Parathyroid adenoma (tissue), 2 donors: ENCODE measurements around the gene CD300H.

ENCODE experiments used
- H2AFZ ChIP-seq: fragments of 300-600 bp; sonication (generic); one replicate; pipeline ENCODE4 v1.7.0; 2017; ENCODE audit warnings: antibody characterized with exemption, mild to moderate bottlenecking
- H3K27ac ChIP-seq: fragments of 300-600 bp; sonication (generic); one replicate; pipeline ENCODE4 v1.7.0; 2017
- H3K27me3 ChIP-seq: fragments of 300-600 bp; sonication (generic); one replicate; pipeline ENCODE4 v1.7.0; 2017; ENCODE audit warnings: low read length; ENCODE audit not compliant: control insufficient read depth, insufficient read depth
- H3K36me3 ChIP-seq: fragments of 300-600 bp; sonication (generic); one replicate; pipeline ENCODE4 v1.7.0; 2017; ENCODE audit warnings: low read length; ENCODE audit not compliant: control insufficient read depth, insufficient read depth
- H3K4me1 ChIP-seq: fragments of 300-600 bp; sonication (generic); one replicate; pipeline ENCODE4 v1.7.0; 2017; ENCODE audit warnings: control low read depth
- H3K4me2 ChIP-seq: fragments of 300-600 bp; sonication (generic); one replicate; pipeline ENCODE4 v1.7.0; 2017; ENCODE audit warnings: low read length
- H3K4me3 ChIP-seq: fragments of 300-600 bp; sonication (generic); one replicate; pipeline ENCODE4 v1.7.0; 2017; ENCODE audit warnings: low read depth, low read length
- H3K79me2 ChIP-seq: fragments of 300-600 bp; sonication (generic); one replicate; pipeline ENCODE4 v1.7.0; 2017; ENCODE audit warnings: control low read depth
- H3K9ac ChIP-seq: fragments of 300-600 bp; sonication (generic); one replicate; pipeline ENCODE4 v1.7.0; 2017; ENCODE audit warnings: mild to moderate bottlenecking
- H3K9me3 ChIP-seq: fragments of 300-600 bp; sonication (generic); one replicate; pipeline ENCODE4 v1.7.0; 2017; ENCODE audit warnings: low read length; ENCODE audit not compliant: control insufficient read depth
- TF ChIP-seq, protein P1 (sequence below): fragments of 300-600 bp; sonication (generic); IDR thresholded peaks from one replicate; pipeline ENCODE4 v1.7.0; 2017; ENCODE audit warnings: antibody characterized with exemption, mild to moderate bottlenecking
- donor health status: primary hyperparathyroidism.

The CD300H gene

DNA sequence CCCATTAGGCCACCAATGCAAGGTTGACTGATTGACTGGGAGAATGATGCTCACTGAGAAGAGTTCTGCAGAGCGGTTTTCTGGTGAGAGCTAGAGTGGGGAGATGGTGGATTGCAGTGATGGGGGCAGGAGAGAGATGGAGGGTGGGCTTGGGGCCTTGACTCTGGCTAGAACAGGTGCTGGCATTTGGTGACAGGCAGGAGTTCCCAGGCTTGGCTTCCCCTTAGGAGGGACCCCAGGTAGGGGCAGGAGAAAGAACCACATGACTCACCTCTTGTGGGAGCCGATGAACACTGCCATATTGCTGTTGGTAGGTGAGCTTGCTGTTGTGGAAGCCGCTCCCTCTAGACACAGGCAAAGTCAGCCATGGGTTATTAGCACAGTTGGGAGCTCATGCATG lies 44.0 kb downstream of the CD300H start:
- TF ChIP-seq, protein P1, sequence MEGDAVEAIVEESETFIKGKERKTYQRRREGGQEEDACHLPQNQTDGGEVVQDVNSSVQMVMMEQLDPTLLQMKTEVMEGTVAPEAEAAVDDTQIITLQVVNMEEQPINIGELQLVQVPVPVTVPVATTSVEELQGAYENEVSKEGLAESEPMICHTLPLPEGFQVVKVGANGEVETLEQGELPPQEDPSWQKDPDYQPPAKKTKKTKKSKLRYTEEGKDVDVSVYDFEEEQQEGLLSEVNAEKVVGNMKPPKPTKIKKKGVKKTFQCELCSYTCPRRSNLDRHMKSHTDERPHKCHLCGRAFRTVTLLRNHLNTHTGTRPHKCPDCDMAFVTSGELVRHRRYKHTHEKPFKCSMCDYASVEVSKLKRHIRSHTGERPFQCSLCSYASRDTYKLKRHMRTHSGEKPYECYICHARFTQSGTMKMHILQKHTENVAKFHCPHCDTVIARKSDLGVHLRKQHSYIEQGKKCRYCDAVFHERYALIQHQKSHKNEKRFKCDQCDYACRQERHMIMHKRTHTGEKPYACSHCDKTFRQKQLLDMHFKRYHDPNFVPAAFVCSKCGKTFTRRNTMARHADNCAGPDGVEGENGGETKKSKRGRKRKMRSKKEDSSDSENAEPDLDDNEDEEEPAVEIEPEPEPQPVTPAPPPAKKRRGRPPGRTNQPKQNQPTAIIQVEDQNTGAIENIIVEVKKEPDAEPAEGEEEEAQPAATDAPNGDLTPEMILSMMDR, result no peak
- H3K27ac ChIP-seq, result no peak overlapping the region
- no peak overlapping the region for H3K4me2 ChIP-seq
- no peaks in the 10 kb centered on the region for H3K27me3 ChIP-seq
- no peaks in the 10 kb centered on the region for H3K79me2 ChIP-seq
- H3K9me3 ChIP-seq, result no peaks in the 10 kb centered on the region
- no peak overlapping the region for H2AFZ ChIP-seq
- no peaks in the 10 kb centered on the region for H3K4me1 ChIP-seq
- no peak overlapping the region for H3K4me3 ChIP-seq
- H3K9ac ChIP-seq, result no peak overlapping the region
- H3K36me3 ChIP-seq, result no peaks in the 10 kb centered on the region

GRCh38 chr17:74522381-74523105 lies 44.8 kb downstream of the CD300H start:
- no peak overlapping the region for H2AFZ ChIP-seq
- no peaks in the 10 kb centered on the region for H3K36me3 ChIP-seq
- H3K9me3 ChIP-seq, result no peaks in the 10 kb centered on the region
- no peaks in the 10 kb centered on the region for H3K27me3 ChIP-seq
- H3K4me2 ChIP-seq, result no peak overlapping the region
- H3K27ac ChIP-seq, result no peak overlapping the region
- TF ChIP-seq, protein P1, result no peak
- no peaks in the 10 kb centered on the region for H3K79me2 ChIP-seq
- H3K4me3 ChIP-seq, result no peak overlapping the region
- no peaks in the 10 kb centered on the region for H3K4me1 ChIP-seq
- H3K9ac ChIP-seq, result no peak overlapping the region

GRCh38 chr17:74521701-74522201 lies 45.6 kb downstream of the CD300H start:
- H3K27me3 ChIP-seq, result no peaks in the 10 kb centered on the region
- H3K4me1 ChIP-seq, result no peaks in the 10 kb centered on the region
- no peak overlapping the region for H3K27ac ChIP-seq
- no peak overlapping the region for H3K9ac ChIP-seq
- H2AFZ ChIP-seq, result no peak overlapping the region
- H3K36me3 ChIP-seq, result no peaks in the 10 kb centered on the region
- no peaks in the 10 kb centered on the region for H3K79me2 ChIP-seq
- no peak overlapping the region for H3K4me3 ChIP-seq
- TF ChIP-seq, protein P1, result no peak
- H3K9me3 ChIP-seq, result no peaks in the 10 kb centered on the region
- no peak overlapping the region for H3K4me2 ChIP-seq

DNA sequence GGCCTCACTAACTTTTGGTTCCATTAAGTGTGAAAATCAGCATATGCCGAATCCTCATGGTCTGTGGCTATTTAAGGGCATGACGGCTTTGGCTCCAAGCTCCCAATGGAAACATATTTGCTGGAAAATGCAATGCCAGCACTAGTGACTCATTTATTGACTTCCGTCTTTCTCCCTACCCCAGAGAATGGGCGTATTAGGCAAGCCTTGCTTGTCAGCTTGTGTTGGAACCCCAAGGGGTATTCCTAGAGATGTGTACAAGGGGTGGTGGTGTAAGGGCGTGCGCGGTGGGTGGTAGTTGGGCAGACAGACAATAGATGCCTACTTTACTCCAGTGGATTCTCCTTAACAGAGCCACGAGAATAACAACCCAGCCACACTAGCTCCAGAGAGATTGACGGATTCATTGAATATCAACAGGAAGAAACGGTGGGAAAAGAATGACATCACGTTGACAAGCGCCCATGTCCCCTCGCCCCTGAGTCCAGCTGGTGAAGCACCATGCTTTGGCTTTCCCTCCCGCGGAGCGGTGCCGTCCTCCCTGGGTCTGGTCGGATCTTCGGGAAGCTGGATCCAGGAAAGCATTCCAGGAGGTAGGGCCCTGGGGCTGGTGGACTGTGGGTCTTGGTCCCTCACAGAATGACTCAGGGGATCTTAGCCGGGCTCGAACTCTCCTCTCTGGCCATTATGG lies 46.4 kb downstream of the CD300H start:
- Histone ChIP-seq H3K9ac (no peak overlapping the region), H3K4me1 (no peaks in the 10 kb centered on the region), H3K4me3 (no peak overlapping the region), H3K9me3 (no peaks in the 10 kb centered on the region), H3K27ac (no peak overlapping the region), H3K4me2 (no peak overlapping the region), H2AFZ (no peak overlapping the region), H3K27me3 (no peaks in the 10 kb centered on the region), H3K36me3 (no peaks in the 10 kb centered on the region), H3K79me2 (no peaks in the 10 kb centered on the region)
- TF ChIP-seq, protein P1, result no peak
